HepG2 (cell line): Measurements from ENCODE around the gene SPRYD4. TPM values are rescaled to one million over a fixed set of nuclear protein-coding genes. Genes with fewer than 3 reads are reported as not detected.

Source experiments
- EEA1 ChIP-seq: sonication (generic); formaldehyde crosslinking; IDR thresholded peaks from 2 replicates; pipeline ENCODE4 v1.5.1; 2020; ENCODE audit warnings: mild to moderate bottlenecking, missing genetic modification reagents, borderline replicate concordance
- GATAD1 ChIP-seq: IDR thresholded peaks from 2 replicates; pipeline ENCODE4 v1.6.1; 2016; ENCODE audit warnings: missing genetic modification reagents, missing compliant biosample characterization
- HES4 ChIP-seq: sonication (generic); formaldehyde crosslinking; IDR thresholded peaks from 2 replicates; pipeline ENCODE4 v1.9.0; 2021; ENCODE audit warnings: mild to moderate bottlenecking, missing genetic modification reagents, borderline replicate concordance
- HINFP ChIP-seq: sonication (generic); formaldehyde crosslinking; IDR thresholded peaks from 2 replicates; pipeline ENCODE4 v1.4.0; 2020; ENCODE audit warnings: low read depth, mild to moderate bottlenecking, missing genetic modification reagents
- PITX1 ChIP-seq: sonication (generic); formaldehyde crosslinking; IDR thresholded peaks from 2 replicates; pipeline ENCODE4 v1.5.1; 2020; ENCODE audit warnings: mild to moderate bottlenecking, missing genetic modification reagents
- RXRB ChIP-seq: IDR thresholded peaks from 2 replicates; pipeline ENCODE4 v1.6.1; 2016; ENCODE audit warnings: borderline replicate concordance, missing genetic modification reagents, missing compliant biosample characterization
- SOX5 ChIP-seq: IDR thresholded peaks from 2 replicates; pipeline ENCODE4 v1.6.1; 2016; ENCODE audit warnings: borderline replicate concordance
- ZNF264 ChIP-seq: sonication (generic); formaldehyde crosslinking; IDR thresholded peaks from 2 replicates; pipeline ENCODE4 v1.4.0; 2020; ENCODE audit warnings: missing genetic modification reagents
- ZNF407 ChIP-seq: sonication (generic); formaldehyde crosslinking; IDR thresholded peaks from one replicate; pipeline ENCODE4 v1.5.1; 2020; ENCODE audit warnings: mild to moderate bottlenecking, missing genetic modification reagents; ENCODE audit errors: not compliant biosample characterization
- ZNF484 ChIP-seq: sonication (generic); formaldehyde crosslinking; IDR thresholded peaks from 2 replicates; pipeline ENCODE4 v1.5.1; 2020; ENCODE audit warnings: mild to moderate bottlenecking, low read depth, missing genetic modification reagents, borderline replicate concordance
- ZNF652 ChIP-seq: IDR thresholded peaks from 2 replicates; pipeline ENCODE4 v1.6.1; 2016; ENCODE audit warnings: low read depth, borderline replicate concordance
- ZNF709 ChIP-seq: sonication (generic); formaldehyde crosslinking; IDR thresholded peaks from 2 replicates; pipeline ENCODE4 v1.5.0; 2020; ENCODE audit warnings: mild to moderate bottlenecking, missing genetic modification reagents
- ZNF841 ChIP-seq: sonication (generic); formaldehyde crosslinking; IDR thresholded peaks from 2 replicates; pipeline ENCODE4 v1.8.1; 2023; ENCODE audit warnings: missing genetic modification reagents, borderline replicate concordance
- polyA plus RNA-seq, 8 experiments: library from polyadenylated mRNA; depleted of rRNA in 3 of 8; stranded (reverse) in 7 of 8; unstranded in 1 of 8; fragments of >200 nt; fragmentation: Illumina TruSeq in 4 of 8; extraction: Trizol in 4 of 8; gene quantifications; 2 replicates each; pipeline versions ENCODE4 v1.2.1 to v1.2.3, GENCODE V29; 2011 to 2016; ENCODE audit warnings: low read depth in 4 of 8, missing spikeins in 1 of 8, mixed read lengths in 1 of 8; ENCODE audit not compliant: insufficient read depth in 1 of 8
- total RNA-seq, 5 experiments: library from RNA; depleted of rRNA; stranded (reverse); fragments of >200 nt; fragmentation: Illumina TruSeq; extraction: Trizol; gene quantifications; 2 replicates each; pipeline ENCODE4 v1.2.3, GENCODE V29; 2016; ENCODE audit warnings: low read depth in 1 of 5
- TF ChIP-seq, protein P1 (sequence below): sonication (generic); formaldehyde crosslinking; IDR thresholded peaks from 2 replicates; pipeline ENCODE4 v1.5.1; 2020; ENCODE audit warnings: missing genetic modification reagents, mild to moderate bottlenecking, borderline replicate concordance
- TF ChIP-seq, protein P2 (sequence below): sonication (generic); IDR thresholded peaks from 2 replicates; pipeline ENCODE4 v1.6.1; 2016; ENCODE audit warnings: low read depth, borderline replicate concordance

Gene SPRYD4
- total and polyA plus RNA-seq, 2 of the 13 experiments (the other 11 are each of a cell fraction or from before 2014, with no cell fraction given): 3.9 to 4.5 TPM

DNA sequence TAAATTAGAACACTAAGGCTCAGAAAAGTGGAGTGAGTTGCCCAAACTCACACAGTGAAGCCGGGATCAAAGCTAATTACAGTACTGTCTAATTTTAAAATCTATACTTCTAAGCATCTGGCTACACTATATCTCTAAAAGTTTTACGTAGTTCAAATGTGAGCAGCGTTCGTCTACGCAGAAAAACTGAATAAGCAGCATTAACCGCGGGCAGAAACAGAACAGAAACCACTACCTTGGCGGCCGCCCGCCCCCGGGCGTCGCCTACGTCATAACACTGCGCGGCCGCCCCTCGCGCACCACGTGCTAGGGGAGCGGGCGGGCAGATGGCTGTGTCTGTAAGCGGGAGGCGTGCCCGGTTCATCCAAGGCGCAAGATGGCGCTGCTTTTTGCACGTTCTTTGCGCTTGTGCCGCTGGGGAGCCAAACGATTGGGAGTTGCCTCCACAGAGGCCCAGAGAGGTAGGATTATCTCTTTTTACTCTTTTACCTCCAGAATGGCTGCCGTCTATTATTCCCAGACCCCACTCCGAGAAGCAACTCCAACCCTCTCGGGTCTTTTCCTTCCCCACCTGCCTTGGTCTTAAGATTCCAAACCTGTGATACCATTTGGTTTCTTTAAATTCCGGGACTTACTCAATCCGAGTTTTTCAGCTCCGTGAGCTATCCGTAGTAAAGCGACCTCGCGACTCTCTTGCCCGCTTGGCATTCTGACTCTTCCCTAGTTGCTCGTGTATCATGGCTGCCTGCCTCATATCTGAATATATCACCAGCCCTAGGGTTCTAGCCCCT, at the start of gene SPRYD4 (continued):
- TF ChIP-seq HINFP (CRISPR knock-in tag): peak; percentile 62; the same call in 1 of the 2 replicates
- peak; percentile 98 for TF ChIP-seq GATAD1 (CRISPR knock-in tag)
- 0 out of 2 replicates have a peak, but pooled peaks have one; percentile 34 for TF ChIP-seq HES4 (CRISPR knock-in tag)
- 0 out of 2 replicates have a peak, but pooled peaks have one; percentile 45 for TF ChIP-seq ZNF264 (CRISPR knock-in tag)
- TF ChIP-seq, protein P1, sequence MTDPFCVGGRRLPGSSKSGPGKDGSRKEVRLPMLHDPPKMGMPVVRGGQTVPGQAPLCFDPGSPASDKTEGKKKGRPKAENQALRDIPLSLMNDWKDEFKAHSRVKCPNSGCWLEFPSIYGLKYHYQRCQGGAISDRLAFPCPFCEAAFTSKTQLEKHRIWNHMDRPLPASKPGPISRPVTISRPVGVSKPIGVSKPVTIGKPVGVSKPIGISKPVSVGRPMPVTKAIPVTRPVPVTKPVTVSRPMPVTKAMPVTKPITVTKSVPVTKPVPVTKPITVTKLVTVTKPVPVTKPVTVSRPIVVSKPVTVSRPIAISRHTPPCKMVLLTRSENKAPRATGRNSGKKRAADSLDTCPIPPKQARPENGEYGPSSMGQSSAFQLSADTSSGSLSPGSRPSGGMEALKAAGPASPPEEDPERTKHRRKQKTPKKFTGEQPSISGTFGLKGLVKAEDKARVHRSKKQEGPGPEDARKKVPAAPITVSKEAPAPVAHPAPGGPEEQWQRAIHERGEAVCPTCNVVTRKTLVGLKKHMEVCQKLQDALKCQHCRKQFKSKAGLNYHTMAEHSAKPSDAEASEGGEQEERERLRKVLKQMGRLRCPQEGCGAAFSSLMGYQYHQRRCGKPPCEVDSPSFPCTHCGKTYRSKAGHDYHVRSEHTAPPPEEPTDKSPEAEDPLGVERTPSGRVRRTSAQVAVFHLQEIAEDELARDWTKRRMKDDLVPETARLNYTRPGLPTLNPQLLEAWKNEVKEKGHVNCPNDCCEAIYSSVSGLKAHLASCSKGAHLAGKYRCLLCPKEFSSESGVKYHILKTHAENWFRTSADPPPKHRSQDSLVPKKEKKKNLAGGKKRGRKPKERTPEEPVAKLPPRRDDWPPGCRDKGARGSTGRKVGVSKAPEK (CRISPR knock-in tag): no peak
- TF ChIP-seq EEA1: no peak
- no peak for TF ChIP-seq ZNF484 (CRISPR knock-in tag)
- TF ChIP-seq RXRB (CRISPR knock-in tag): peak; percentile 63
- TF ChIP-seq SOX5: peak; percentile 77
- no peak for TF ChIP-seq ZNF407
- TF ChIP-seq, protein P2, sequence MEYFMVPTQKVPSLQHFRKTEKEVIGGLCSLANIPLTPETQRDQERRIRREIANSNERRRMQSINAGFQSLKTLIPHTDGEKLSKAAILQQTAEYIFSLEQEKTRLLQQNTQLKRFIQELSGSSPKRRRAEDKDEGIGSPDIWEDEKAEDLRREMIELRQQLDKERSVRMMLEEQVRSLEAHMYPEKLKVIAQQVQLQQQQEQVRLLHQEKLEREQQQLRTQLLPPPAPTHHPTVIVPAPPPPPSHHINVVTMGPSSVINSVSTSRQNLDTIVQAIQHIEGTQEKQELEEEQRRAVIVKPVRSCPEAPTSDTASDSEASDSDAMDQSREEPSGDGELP: peak; percentile 54; the same call in 1 of the 2 replicates
- TF ChIP-seq ZNF652 (CRISPR knock-in tag): no peak; the same call in 1 of the 2 replicates
- peak; percentile 88 for TF ChIP-seq ZNF709
- TF ChIP-seq PITX1 (CRISPR knock-in tag): peak; percentile 69
- peak; percentile 82; the same call in 1 of the 2 replicates for TF ChIP-seq ZNF841 (CRISPR knock-in tag)
